Brain pericyte (primary cell): ENCODE data around the gene SPATS2.
"Not testable (repeated sequence)": the region's sequence is repeated elsewhere in the genome, so short reads cannot be mapped to it uniquely, and the experiment has no call there.

Experiments used
- DNase-seq: peaks from one replicate; pipeline ENCODE4 v3.0.0-alpha.2; 2012; ENCODE audit warnings: low read depth, low spot score

Gene SPATS2

DNA sequence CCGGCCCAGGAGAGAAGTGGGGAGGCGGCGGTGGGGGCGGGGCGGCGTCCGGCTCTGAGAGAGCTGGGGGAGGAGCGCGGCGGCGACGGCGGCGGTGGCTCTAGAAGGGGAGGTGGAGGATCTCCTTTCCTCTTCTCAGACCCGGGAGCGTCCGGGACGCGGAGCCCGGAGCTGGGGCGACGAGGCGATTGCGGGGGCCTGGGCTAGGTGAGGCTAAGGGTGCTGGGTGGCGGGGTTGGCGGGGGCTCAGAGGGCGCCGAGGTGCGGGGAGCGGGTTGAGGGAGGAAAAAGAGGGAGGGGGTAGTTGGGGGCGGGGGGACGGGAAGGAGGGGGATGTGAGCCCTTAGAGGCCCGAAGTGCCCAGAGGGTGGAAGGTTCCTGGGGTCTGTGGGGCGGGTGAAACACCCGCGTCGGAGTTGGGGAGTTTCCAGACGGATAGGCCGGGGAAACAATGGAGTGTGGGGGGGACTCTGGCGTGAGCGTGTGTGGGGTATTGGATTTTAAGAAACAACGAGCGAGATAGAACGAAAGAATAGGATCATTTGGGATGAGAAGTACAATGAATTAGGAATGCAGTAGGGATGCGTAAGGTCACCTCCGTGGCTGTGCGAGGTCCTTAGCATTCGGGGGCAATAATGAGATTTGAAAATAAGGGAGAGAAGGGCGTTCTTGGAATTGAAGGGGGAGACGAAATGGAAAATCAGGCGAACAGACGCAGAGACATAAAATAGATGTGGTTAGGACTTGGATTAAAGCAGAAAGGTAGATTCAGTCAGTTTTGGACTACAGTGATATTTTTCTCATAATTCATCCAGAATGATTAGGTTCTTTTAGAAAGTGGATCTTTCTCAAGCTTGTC is at the start of gene SPATS2:
SPATS2 (plus strand) TSS at position 82 of the 859 bp plus-strand sequence. CDS start 93,551 bp downstream, outside the sequence.
- DNase-seq = no peak

- not testable (repeated sequence) for DNase-seq
These were observed 46.7 kb upstream of the SPATS2 start for GRCh38 chr12:49320411-49321103.

DNA sequence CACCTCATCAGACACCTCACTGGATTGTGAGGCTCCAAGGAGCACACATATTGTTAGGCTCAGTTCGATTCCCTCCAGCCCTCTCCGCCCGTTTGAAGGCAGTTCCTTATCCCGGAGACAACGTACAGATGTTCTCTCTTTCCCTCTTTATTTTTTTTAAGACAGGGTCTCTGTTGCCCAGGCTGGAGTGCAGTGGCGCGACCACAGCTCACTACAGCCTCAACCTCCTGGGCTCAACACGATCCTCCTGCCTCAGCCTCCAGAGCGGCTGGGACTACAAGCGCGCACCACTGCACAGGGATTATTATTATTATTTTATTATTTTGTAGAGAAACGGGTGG is 44.9 kb upstream of the SPATS2 start:
- DNase-seq = no peak

- DNase-seq = peak; percentile 96
These were observed 44.3 kb upstream of the SPATS2 start, which contains the start of gene TROAP for GRCh38 chr12:49322708-49323523. TROAP (plus strand) TSS chr12:49323255; CDS start chr12:49323609, 354 bp downstream.

DNA sequence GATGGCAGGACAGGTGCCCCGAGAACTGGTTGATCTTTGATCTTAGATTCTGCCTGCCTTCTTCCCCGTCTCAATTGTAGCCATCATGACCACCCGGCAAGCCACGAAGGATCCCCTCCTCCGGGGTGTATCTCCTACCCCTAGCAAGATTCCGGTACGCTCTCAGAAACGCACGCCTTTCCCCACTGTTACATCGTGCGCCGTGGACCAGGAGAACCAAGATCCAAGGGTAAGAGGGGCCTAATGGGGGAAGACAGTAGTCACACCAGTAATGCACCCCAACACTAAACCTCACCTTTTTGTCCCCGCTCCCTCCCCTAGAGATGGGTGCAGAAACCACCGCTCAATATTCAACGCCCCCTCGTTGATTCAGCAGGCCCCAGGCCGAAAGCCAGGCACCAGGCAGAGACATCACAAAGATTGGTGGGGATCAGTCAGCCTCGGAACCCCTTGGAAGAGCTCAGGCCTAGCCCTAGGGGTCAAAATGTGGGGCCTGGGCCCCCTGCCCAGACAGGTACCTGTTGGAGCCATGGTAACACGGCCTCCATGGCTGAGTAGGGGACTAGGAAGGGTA is 43.7 kb upstream of the SPATS2 start:
- DNase-seq = no peak

DNA sequence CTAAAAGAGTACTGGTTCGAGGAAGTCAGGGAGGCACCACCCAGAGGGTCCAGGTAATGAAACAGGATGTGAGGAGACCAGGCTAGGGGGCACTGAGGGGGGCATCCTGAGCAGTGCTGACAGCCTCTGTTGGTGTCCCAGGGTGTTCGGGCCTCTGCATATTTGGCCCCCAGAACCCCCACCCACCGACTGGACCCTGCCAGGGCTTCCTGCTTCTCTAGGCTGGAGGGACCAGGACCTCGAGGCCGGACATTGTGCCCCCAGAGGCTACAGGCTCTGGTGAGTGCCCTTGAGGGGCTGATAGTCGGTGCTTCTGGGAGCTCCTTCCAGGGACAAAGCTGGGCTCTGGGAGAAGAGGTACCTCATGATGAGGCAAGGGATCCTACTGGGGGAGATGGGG is 41.7 kb upstream of the SPATS2 start:
- no peak for DNase-seq

DNA sequence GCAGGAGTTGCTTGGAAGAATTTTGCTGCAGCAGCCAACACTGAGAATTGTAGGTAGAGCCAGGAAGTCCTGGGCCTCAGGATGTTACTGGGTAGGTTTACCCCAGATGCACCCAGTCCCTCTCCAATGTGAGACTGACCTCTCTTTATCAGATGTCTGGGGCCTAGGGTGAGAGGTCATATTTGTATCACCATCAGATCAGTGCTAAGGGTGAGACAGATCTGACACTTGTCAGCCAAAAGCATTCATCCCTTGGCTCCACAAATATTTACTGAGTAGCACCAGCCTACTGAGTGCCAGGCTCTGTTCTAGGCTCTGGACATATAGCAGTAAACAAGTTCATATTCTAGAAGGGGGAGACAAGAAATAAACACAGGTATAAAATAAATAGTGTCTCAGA is 39.9 kb upstream of the SPATS2 start:
- DNase-seq = no peak

DNA sequence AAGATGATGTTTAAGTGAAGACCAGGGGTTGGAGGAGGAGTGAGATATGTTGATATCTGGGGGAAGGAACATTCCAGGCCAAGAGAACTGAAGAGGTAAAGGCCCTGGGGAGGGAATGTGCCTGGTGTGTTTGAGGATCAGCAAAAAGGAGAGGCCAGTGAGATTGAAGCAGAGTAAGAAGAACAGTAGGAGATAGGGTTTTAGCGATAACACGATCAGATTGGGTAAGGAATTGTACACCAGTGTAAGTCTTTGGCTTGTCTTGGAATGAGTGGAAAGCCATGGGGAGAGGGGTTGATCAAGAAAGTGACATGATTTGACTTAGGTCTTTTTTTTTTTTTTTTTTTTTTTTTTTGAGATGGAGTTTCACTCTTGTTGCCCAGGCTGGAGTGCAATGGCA is 39.4 kb upstream of the SPATS2 start:
- no peak for DNase-seq

DNA sequence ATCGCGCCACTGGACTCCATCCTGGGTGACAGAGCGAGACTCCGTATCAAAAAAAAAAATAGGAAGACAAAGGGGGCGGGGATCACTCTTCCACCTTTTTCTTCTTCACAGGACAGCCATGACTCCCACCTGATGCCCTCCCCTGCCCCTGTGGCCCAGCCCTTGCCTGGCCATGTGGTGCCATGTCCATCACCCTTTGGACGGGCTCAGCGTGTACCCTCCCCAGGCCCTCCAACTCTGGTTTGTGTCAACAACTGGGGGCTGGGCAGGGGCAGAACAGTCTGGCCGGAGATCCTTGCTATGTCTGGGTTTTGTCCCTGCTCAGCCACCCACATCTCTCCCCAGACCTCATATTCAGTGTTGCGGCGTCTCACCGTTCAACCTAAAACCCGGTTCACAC is 38.4 kb upstream of the SPATS2 start:
- DNase-seq = no peak

DNA sequence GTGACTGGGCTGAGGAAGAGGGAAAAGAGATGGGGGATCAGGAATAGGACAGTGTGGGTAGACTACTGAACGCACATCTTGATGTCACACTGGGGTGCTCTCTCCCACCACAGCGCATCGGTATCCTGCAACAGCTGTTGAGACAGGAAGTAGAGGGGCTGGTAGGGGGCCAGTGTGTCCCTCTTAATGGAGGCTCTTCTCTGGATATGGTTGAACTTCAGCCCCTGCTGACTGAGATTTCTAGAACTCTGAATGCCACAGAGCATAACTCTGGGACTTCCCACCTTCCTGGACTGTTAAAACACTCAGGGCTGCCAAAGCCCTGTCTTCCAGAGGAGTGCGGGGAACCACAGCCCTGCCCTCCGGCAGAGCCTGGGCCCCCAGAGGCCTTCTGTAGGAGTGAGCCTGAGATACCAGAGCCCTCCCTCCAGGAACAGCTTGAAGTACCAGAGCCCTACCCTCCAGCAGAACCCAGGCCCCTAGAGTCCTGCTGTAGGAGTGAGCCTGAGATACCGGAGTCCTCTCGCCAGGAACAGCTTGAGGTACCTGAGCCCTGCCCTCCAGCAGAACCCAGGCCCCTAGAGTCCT is 37.1 kb upstream of the SPATS2 start:
- DNase-seq = no peak

DNA sequence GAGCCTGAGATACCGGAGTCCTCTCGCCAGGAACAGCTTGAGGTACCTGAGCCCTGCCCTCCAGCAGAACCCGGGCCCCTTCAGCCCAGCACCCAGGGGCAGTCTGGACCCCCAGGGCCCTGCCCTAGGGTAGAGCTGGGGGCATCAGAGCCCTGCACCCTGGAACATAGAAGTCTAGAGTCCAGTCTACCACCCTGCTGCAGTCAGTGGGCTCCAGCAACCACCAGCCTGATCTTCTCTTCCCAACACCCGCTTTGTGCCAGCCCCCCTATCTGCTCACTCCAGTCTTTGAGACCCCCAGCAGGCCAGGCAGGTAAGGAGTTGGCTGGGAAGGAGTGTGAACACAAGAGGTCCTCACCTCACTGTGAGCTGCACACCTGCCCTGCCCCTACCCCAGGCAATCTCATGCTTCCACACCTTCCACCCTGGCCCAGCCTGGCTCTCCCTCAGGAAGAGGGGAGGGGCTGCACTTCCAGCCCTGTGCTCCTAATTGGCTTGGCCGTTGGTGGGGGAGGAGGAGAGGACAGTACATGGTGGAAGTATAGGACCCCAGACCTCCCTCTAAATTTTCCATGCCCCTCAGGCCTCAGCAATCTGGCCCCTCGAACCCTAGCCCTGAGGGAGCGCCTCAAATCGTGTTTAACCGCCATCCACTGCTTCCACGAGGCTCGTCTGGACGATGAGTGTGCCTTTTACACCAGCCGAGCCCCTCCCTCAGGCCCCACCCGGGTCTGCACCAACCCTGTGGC is 36.5 kb upstream of the SPATS2 start:
- no peak for DNase-seq

- no peak for DNase-seq
These were observed 35.7 kb upstream of the SPATS2 start for GRCh38 chr12:49331380-49332222.

GRCh38 chr12:49332441-49332861 is 34.8 kb upstream of the SPATS2 start:
- no peak for DNase-seq

GRCh38 chr12:49332891-49333371 is 34.3 kb upstream of the SPATS2 start:
- DNase-seq = no peak

- not testable (repeated sequence) for DNase-seq
These were observed 33.5 kb upstream of the SPATS2 start for GRCh38 chr12:49333778-49334177.

DNA sequence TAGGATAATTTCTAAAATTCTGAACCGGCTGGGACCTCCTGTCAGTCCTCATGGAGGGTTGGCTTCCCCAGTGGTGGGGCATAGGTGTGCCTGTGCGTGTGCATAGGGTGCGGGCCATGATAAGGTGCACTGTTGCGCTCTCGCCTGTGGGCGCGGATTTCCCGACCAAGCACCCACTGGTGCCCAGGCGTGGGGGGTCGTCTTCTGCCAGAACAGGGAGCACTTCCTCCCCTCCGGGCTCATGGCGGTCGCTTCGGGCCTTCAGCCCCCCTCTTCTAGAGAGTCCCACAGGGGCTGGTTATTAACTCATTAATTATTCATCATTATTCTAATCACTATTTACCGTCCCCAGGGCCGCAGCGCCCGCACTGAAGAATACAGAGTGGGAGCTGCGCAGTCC is 33.0 kb upstream of the SPATS2 start:
- no peak for DNase-seq

GRCh38 chr12:49334681-49335080 is 32.6 kb upstream of the SPATS2 start:
- no peak for DNase-seq

DNA sequence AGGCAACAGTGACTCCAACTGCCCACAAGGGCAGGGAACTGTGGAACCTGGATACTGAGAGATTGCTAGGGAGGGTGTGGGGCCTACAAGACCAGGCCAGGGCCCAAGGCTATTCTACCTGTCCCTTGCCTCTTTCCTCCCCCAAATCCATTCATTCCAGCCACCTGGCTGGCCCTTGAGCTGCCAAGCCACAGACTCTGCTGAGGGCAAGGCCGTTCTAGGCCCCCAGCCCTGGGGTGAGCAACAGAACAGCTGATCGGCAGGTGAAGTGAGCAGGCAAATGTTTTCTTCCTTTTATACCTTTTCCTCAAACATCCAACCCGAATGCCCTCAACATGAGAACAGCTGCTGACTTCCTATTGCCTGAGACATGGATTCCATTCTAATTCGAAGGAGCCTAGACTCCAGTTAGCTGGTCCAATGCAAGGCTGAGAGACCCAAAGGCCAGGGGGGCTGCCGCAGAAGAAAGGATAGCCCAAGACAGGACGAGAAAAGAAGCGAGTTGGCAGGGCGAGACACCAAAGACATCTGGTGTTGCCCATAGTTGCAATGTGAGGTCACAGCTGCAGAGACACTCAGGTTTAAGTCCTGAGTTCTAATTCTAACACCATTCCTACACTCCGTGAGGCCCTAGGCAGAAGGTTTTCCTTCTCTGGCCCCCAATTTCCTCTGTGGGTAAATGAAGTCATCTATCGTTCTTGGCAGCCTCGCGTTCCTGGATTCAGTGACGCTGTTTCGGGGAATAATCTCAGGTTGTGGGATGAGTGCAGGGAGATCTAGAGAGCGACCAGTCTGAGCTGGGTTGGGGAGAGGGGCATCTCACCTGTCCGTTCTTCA is 31.9 kb upstream of the SPATS2 start:
- DNase-seq = no peak
